GM21367 (cell line): ENCODE data around the gene NUP93.

Experiments
- ATAC-seq: cut with Tn5 transposase; IDR thresholded peaks from one replicate; pipeline ENCODE4 v1.9.1; 2021; ENCODE audit not compliant: unreplicated experiment

NUP93 gene

DNA sequence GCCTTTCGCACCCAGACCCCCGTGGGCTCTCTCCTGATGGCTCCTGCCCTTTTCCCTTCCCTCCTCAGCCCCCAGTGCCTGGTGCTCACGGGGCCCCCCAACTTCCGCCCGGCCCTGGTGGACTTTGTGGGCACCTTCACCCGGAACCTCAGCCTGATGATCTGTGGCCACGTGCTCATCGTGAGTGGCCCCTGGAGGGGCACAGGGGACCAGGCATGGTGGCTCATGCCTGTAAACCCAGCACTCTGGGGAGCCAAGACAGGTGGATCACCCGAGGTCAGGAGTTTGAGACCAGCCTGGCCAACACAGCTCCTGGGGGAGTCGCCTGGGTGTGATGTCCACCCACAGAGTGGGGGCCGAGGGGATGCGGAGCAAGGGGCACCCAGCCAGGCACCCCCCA, 156.4 kb downstream of the NUP93 start:
- ATAC-seq, result no peak

DNA sequence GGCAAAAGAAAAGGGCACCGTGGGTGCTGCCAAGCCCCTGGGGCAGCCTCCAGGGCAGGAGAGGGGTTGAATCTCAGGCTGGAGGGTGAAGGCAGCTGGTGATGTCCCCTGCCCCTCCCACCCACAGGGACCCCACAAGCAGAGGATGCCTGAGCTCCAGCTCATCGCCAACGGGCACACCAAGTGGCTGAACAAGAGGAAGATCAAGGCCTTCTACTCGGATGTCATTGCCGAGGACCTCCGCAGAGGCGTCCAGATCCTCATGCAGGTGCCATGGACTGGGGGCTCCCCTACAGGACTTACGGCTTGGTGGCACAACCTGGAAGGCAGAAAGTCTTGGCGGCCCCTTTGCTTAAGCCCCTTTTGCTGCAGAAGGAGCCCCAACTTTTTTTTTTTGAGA, 156.9 kb downstream of the NUP93 start:
- ATAC-seq, result no peak

DNA sequence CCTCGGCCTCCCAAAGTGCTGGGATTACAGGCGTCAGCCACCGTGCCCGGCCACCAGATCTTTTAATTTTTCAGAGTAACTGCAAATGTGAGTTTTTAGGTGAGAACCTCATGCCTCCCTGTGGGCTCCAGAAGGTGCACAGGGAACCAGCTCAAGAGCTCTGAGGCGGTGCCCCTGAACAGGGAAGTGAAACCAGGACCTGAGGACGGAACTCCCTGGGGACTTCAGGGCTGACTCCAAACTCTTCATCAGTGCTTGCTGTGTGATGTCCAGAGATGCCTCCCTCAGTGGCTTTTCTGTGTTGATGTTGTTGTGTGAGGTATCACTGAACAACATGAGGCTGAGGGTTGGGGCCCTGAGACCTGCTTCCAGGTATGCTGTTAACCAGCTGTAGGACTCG, 158.9 kb downstream of the NUP93 start:
- peak; percentile 55 for ATAC-seq

DNA sequence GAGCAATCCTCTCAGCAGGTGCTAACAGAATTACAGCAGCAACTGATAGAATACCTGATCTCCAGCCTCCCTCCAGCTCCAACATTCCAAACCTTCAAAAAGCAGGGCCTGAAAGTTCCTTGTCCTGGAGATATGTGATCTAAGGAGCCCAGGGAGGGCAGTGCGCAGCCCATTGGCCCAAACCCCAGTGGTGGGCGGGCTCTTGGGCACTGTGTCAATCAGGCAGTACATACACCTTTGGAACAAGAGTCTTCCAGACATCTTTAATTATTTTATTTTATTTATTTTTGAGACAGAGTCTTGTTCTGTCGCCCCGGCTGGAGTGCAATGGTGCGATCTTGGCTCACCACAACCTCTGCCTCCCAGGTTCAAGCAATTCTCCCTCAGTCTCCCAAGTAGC, 159.3 kb downstream of the NUP93 start:
- no peak for ATAC-seq

DNA sequence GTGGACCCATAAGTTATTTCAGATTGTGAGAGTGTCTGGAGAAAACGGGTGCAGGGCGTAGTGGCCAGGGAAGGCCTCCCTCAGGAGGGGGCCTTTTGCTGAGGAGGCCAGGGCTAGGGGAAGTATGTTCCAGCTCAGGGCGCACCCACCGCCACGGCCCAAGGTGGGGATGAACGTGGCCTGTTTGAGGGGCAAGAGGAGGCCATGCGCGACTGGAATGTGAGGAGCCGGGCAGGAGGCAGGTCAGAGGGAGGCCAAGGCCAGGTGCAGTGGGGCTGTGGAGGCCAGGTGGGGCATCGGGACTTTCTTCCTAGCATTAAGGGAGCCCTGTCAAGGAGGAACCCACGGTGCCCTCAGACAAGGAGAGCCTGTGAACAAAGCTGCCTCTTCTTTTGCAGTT, 161.8 kb downstream of the NUP93 start:
- ATAC-seq, result no peak

DNA sequence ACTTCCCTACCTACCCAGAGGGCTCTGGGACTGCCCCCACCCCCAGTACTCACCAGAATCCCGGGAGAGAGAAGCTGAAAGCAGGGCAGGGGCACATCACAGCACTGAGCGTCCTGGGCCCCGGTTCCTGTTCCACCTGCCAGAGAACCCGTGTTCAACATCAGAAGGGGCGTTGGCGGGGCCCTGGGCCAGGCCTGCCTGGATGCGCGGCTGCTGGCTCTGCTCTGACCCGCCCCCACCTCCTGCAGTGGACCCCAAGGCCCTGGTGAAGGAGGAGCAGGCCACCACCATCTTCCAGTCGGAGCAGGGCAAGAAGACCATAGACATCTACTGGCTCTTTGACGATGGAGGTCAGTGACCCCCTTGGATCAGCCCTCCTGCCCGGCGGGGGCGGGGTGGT, 162.8 kb downstream of the NUP93 start:
- ATAC-seq, result no peak

DNA sequence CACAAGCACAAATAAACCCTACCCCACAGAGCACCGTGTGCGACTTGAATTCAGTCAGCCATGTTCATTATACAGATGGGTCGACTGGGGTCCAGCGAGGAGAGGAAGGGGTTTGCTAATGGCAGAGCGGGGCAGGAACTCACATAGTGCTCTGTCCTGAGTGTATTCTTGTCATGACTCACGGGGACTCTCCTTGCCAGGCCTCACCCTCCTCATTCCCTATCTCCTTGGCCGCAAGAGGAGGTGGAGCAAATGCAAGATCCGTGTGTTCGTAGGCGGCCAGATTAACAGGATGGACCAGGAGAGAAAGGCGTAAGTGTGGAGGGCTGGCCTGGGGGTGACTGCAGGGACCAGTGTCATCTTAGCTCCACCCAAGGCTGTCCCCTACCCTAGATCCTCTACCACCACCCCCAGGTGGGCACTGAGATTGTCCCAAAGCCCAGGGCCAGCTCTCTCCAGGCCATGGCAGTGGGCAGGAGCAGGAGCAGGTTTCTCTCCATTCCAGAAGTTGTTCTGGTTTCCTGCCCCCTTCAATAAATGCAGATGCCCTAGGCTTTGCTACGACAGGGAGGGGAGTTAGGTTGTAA, 164.5 kb downstream of the NUP93 start:
- ATAC-seq, result no peak

DNA sequence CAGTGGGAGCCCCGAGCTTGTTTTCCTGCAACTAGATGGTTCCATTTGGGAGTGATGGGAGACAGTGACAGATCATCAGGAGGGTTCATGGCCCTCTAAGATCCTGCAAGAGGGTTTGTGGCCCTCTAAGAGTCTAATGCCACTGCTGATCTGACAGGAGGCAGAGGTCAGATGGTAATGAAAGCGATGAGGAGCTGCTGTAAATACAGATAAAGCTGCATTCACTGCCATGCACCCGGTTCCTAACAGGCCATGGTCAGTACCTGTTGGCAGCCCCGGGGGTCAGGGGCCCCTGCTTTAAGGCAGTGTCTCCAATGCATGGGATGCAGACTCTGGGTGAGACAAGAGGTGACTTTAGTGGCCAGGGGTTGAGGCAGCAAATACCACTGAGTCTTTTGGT, 165.9 kb downstream of the NUP93 start:
- ATAC-seq, result no peak

DNA sequence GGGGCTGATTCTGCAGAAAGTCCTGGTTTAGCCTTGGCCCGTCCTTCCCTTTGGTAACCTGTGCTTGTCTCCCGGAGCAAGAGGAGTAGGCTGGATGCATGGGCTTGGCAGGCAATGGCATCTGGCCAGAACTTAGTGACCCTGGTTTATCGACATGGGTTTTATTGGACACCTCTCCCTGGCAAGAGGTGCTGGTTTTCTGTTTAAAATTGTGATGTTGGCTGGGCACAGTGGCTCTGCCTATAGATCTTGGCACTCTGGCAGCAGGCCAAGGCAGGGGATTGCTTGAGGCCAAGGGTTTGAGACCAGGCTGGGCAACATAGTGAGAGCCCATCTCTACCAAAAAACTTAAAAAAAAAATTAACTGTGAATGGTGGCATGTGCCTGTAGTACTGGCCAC, 166.3 kb downstream of the NUP93 start:
- no peak for ATAC-seq

DNA sequence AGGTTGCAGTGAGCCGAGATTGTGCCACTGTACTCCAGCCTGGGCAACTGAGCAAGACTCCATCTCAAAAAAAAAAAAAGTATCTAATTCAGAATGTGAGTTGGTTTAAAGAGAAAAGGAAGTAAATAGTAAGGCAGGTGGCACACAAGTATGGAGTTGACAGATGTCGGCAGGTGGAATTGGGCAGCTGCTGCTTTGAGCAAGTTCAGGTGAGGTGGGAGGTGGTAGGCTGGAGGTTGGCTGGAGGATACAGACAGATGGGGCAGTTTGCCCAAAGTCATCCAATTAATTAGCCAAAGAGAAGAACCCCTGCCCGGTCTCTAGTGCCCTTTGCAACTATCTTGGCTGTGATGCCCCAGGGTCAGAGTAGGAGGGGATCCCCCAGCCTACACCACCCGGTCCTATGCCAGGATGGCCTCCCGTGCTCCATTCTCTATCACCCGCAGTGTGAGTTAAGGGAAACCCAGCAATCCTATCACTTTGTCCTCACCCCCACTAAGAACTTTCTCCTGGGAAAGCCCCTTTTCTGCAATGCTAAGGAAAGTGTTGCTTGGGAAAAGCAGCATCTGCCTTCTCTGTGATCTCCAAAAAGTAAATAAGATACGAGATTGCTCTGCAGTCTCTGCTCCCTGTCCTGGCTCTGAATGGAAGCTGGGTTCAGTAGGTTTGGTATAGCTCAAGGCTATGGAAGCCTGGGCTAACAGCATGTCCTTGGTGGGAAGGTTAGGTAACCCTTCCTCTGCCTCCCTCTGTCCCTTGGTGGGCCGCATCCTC, 167.3 kb downstream of the NUP93 start:
- ATAC-seq, result no peak

DNA sequence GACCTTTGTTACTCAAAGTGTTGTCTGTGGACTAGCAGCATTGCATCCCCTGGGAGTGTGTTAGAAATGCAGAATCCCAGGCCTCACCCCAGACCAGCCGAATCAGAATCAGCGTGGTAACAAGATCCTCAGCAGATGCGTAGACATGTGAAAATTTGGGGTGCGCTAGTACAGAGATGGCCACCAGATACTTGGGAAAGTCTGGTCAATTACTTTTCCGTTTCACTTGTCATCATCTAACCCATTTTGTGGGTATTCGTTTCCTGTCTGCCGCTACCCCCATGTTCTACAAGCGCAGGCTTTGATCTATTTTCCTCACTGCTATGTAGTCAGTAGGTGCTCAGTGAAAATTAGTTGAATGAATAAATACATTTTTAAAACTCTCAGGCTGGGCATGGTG, 168.9 kb downstream of the NUP93 start:
- ATAC-seq, result no peak
